GM12878 (cell line): ENCODE measurements around the gene ODAD2. TPM values are rescaled to one million over a fixed set of nuclear protein-coding genes. Genes with fewer than 3 reads are reported as not detected.

Source experiments
- ATAC-seq: fragments of 200-7000 bp; cut with Tn5 transposase; 3 replicates; pipeline ENCODE4 v1.9.1; 2020; ENCODE audit warnings: mild to moderate bottlenecking, moderate library complexity
- BruUV-seq: library from RNA; stranded (reverse); fragments of 400-500 nt; replicated peaks from 2 replicates; lab custom pipeline; 2021; lab: Mats Ljungman, UMichigan
- CTCF ChIA-PET: fragments of 300-600 bp; sonication (Branson Sonifier 250); formaldehyde crosslinking; extraction: SDS; loops from one replicate; lab custom pipeline; 2021; ENCODE audit warnings: inconsistent platforms; lab: Yijun Ruan, JAX
- POLR2A ChIA-PET: fragments of 350-600 bp; formaldehyde crosslinking; extraction: SDS; loops from one replicate; lab custom pipeline; 2021; ENCODE audit warnings: inconsistent platforms; lab: Charles Lee
- RAD21 ChIA-PET: fragments of 300-600 bp; sonication (Branson Sonifier 250); formaldehyde crosslinking; loops from one replicate; lab custom pipeline; 2023; ENCODE audit warnings: antibody characterized with exemption; ENCODE audit not compliant: unreplicated experiment; lab: Charles Lee
- SMC1A ChIA-PET: fragments of 300-600 bp; sonication (Branson Sonifier 250); formaldehyde crosslinking; loops from one replicate; lab custom pipeline; 2023; ENCODE audit not compliant: unreplicated experiment, uncharacterized antibody; lab: Charles Lee
- DNase-seq: peaks from one replicate; pipeline ENCODE4 v3.0.0-alpha.2; 2011; ENCODE audit warnings: low read depth, low spot score
- FAIRE-seq: peaks from 3 replicates; lab custom pipeline; 2011; peaks lifted over from hg19 to GRCh38; lab: Jason Lieb, UNC
- H2AFZ ChIP-seq: 2 replicates; pipeline ENCODE4 v1.6.0; 2011; ENCODE audit warnings: low read depth, low read length, control low read depth; ENCODE audit not compliant: control insufficient read depth
- H3K27ac ChIP-seq: 2 replicates; pipeline ENCODE4 v1.5.1; 2011; ENCODE audit warnings: control low read depth; ENCODE audit not compliant: control insufficient read depth, insufficient read depth
- H3K27me3 ChIP-seq, 2 experiments: replicated peaks in 1 of 2; 2 replicates each; pipeline versions ENCODE4 v1.6.0 to v1.6.1; 2011; ENCODE audit warnings: low read length in 1 of 2; ENCODE audit not compliant: control insufficient read depth in 2 of 2, insufficient read depth in 2 of 2
- H3K36me3 ChIP-seq, 2 experiments: 2 replicates each; pipeline ENCODE4 v1.5.1; 2011; ENCODE audit warnings: low read length in 1 of 2; ENCODE audit not compliant: control insufficient read depth in 2 of 2, insufficient read depth in 2 of 2
- H3K4me1 ChIP-seq: 2 replicates; pipeline ENCODE4 v1.6.1; 2011; ENCODE audit warnings: mild to moderate bottlenecking, low read length, moderate library complexity, mixed read lengths; ENCODE audit not compliant: control insufficient read depth, insufficient read depth
- H3K4me2 ChIP-seq: 2 replicates; pipeline ENCODE4 v1.6.0; 2011; ENCODE audit warnings: control low read depth; ENCODE audit not compliant: control insufficient read depth, insufficient read depth
- H3K4me3 ChIP-seq: fragments of 200-600 bp; sonication (generic); 2 replicates; pipeline ENCODE4 v1.5.1; 2016
- H3K79me2 ChIP-seq: 2 replicates; pipeline ENCODE4 v1.6.0; 2011; ENCODE audit warnings: low read length; ENCODE audit not compliant: control insufficient read depth, insufficient read depth
- H3K9ac ChIP-seq: 2 replicates; pipeline ENCODE4 v1.8.0; 2011; ENCODE audit warnings: low read length, control low read depth, mixed read lengths; ENCODE audit not compliant: control insufficient read depth, insufficient read depth
- H3K9me3 ChIP-seq: replicated peaks from 3 replicates; pipeline ENCODE4 v1.5.1; 2011; ENCODE audit warnings: mild to moderate bottlenecking, low read length; ENCODE audit not compliant: control insufficient read depth, insufficient read depth
- H4K20me1 ChIP-seq: 2 replicates; pipeline ENCODE4 v1.6.0; 2011; ENCODE audit not compliant: control insufficient read depth, insufficient read depth
- E2F8 ChIP-seq: fragments of 450-650 bp; IDR thresholded peaks from 2 replicates; pipeline ENCODE4 v1.6.1; 2018; ENCODE audit warnings: mild to moderate bottlenecking, low read depth, moderate library complexity; ENCODE audit not compliant: partially characterized antibody
- JUNB ChIP-seq: IDR thresholded peaks from 2 replicates; pipeline ENCODE4 v1.6.1; 2016; ENCODE audit warnings: antibody characterized with exemption, mild to moderate bottlenecking
- ZBTB40 ChIP-seq: fragments of 450-650 bp; IDR thresholded peaks from 2 replicates; pipeline ENCODE4 v1.6.1; 2016; ENCODE audit warnings: mild to moderate bottlenecking, moderate library complexity, borderline replicate concordance
- WGBS: methylation state at CpG from one replicate; pipeline ENCODE4 v1.1.6; 2016; ENCODE audit warnings: low lambda C conversion rate; ENCODE audit not compliant: insufficient replicate concordance, insufficient coverage; ENCODE audit errors: missing lambda C conversion rate; 5-methylcytosine and 5-hydroxymethylcytosine counted together
- in situ Hi-C: fragments of 300-500 bp; cut with MboI; formaldehyde crosslinking; loops from 9 replicates; pipeline ENCODE4 v1.14.3; 2018; ENCODE audit warnings: mixed read lengths
- intact Hi-C: fragments of 100-400 bp; cut with micrococcal nuclease; formaldehyde crosslinking; loops from one replicate; pipeline ENCODE4 v1.14.2; 2022; ENCODE audit not compliant: unreplicated experiment
- polyA plus RNA-seq, 11 experiments: library from polyadenylated mRNA; depleted of rRNA in 4 of 11; unstranded in 6 of 11; stranded (reverse) in 5 of 11; fragments of >200 nt; fragmentation: Nextera tagmentation in 4 of 11; fragmentation: Illumina TruSeq in 1 of 11; extraction: Ambion mirVana in 4 of 11; extraction: Trizol in 1 of 11; gene quantifications; 1 replicate in 1 of 11; 2 replicates in 10 of 11; pipeline versions ENCODE4 v1.2.1 to v1.2.3, GENCODE V29; 2011 to 2016; ENCODE audit warnings: inconsistent platforms in 2 of 11, missing spikeins in 2 of 11, low read depth in 1 of 11
- total RNA-seq, 4 experiments: library from RNA; depleted of rRNA in 3 of 4; stranded (reverse); fragments of >200 nt in 3 of 4; fragmentation: Illumina TruSeq in 1 of 4; extraction: Trizol in 1 of 4; gene quantifications; 2 replicates each; pipeline versions ENCODE4 v1.2.1 to v1.2.3, GENCODE V29; 2013 to 2021
- TF ChIP-seq, protein P1 (sequence below): fragments of 450-650 bp; IDR thresholded peaks from 2 replicates; pipeline ENCODE4 v1.6.1; 2017; ENCODE audit warnings: mild to moderate bottlenecking

The ODAD2 gene
- total and polyA plus RNA-seq, 10 of the 15 experiments (the other 5 are each of a cell fraction or from before 2014, with no cell fraction given) = not detected

- RAD21 ChIA-PET = no interaction called here
- no peak for FAIRE-seq
Observed at GRCh38 chr10:27911539-27911938, 87.3 kb downstream of the ODAD2 start.

More at GRCh38 chr10:27911539-27911938, 87.3 kb downstream of the ODAD2 start:
- Histone ChIP-seq H2AFZ (no peak overlapping the region), H3K4me3 (no peak overlapping the region), H3K4me1 (no peaks in the 10 kb centered on the region), H3K27ac (no peak overlapping the region), H3K79me2 (no peaks in the 10 kb centered on the region), H3K9me3 (no peaks in the 10 kb centered on the region), H4K20me1 (no peaks in the 10 kb centered on the region), H3K36me3 (no peaks in the 10 kb centered on the region), H3K27me3 (no peaks in the 10 kb centered on the region), H3K9ac (no peak overlapping the region), H3K4me2 (no peak overlapping the region)
- WGBS = 11% methylated on average over 4 of the region's 4 CpGs
- in situ Hi-C loops (no loop called here), intact Hi-C loops (no loop called here)
- CTCF ChIA-PET = no interaction called here
- POLR2A ChIA-PET = no interaction called here
- DNase-seq (no peak), ATAC-seq (no peak)
- BruUV-seq = no TSS peak
- TF ChIP-seq, protein P1, sequence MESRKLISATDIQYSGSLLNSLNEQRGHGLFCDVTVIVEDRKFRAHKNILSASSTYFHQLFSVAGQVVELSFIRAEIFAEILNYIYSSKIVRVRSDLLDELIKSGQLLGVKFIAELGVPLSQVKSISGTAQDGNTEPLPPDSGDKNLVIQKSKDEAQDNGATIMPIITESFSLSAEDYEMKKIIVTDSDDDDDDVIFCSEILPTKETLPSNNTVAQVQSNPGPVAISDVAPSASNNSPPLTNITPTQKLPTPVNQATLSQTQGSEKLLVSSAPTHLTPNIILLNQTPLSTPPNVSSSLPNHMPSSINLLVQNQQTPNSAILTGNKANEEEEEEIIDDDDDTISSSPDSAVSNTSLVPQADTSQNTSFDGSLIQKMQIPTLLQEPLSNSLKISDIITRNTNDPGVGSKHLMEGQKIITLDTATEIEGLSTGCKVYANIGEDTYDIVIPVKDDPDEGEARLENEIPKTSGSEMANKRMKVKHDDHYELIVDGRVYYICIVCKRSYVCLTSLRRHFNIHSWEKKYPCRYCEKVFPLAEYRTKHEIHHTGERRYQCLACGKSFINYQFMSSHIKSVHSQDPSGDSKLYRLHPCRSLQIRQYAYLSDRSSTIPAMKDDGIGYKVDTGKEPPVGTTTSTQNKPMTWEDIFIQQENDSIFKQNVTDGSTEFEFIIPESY = no peak
- TF ChIP-seq E2F8 (no peak), JUNB (no peak), ZBTB40 (no peak)
- SMC1A ChIA-PET = interaction anchor here (2.1 kb wide), 1 partner anchor 9 kb away, joined by 4 read pairs; no protein-coding TSS in a partner anchor
